GM19238 (cell line): Measurements from ENCODE around the gene POLR1D.

Experiments
- DNase-seq: peaks from one replicate; pipeline ENCODE4 v3.0.0; 2011; ENCODE audit warnings: low spot score; ENCODE audit not compliant: insufficient read length

POLR1D gene, protein sequence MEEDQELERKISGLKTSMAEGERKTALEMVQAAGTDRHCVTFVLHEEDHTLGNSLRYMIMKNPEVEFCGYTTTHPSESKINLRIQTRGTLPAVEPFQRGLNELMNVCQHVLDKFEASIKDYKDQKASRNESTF

DNA sequence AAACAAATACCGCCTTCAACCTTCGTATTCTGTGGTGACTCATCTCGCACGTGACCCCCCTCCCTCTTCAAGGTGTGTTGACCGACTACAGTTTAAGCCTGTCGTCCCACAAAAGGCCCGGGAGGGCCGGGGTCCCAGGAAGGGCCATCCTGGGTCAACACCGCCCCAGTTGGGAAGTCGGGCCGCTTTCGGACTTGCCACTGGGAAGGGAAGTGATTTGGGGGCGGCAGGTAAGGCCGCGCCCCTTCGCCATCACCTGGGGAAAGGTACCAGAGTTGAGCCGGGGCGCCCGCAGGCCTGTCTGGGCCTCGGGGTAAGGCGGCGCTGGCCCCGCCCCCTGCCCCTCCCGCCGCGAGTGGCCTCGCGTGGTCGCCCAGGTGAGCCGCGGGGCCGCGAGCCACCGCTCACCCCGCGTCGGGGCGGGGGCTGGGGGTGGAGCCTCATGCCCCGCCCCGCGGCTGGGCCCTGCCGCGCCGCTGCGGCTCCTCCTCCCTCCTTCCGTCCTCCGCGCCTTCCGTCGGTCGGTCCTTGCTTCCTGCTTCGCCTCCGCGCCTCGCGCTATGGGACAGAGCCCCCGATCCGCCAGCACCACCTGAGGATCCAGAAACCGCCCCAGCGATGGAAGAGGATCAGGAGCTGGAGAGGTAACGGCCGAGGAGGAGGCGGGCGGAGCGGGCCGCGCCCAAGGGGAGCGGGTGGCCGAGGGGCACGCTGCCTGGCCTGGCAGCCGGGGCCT, at the start of gene POLR1D:
Gene POLR1D, plus strand, starts transcription at position 527 of the 736 bp plus-strand sequence. Its CDS starts 92 bp downstream, at position 619.
- DNase-seq, result peak; percentile 80

- no peak for DNase-seq
Observed at GRCh38 chr13:27572234-27572901, 49.3 kb upstream of the POLR1D start.

DNA sequence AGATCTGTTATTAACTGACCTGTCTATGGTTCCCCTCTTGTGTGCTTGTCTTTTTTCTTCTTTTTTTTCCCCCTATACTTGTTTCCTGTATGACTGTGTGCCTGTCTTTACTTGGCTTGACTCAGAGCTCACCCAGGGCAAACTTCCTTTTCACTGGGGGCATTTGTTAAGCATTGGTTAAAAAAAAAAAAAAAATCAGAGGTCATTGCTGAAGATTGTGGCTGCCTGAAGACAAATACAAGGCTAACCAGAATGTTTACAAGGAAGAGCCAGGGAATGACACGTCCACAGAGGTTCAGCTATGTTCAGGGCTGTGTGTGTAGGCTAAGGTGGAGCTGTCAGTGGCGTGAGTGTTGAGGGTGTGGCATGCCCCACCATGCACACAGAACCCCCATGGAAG, 48.4 kb upstream of the POLR1D start:
- DNase-seq, result no peak

- no peak for DNase-seq
Observed at GRCh38 chr13:27574661-27575060, 47.0 kb upstream of the POLR1D start.

- no peak for DNase-seq
Observed at GRCh38 chr13:27578121-27579030, 43.3 kb upstream of the POLR1D start.

DNA sequence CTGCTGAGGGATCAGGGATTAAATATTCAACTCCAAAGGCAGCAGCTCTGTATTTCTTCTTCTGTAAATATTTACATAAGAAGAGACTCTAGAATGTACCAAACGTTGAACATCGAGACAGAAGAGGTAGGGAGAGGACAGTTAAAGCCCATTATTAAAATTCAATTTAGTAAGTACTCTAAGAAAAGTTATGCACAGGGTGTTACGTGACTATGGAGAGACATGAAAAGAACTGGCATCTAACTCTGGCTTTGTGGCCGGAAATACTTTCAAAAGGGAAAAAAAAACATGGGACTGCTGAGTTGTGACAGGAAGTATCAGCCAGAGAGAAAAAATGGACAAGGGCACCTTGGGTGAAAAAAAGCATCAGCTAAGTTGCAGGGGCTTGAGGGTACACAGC, 38.0 kb upstream of the POLR1D start:
- DNase-seq, result no peak

GRCh38 chr13:27587095-27587746, 34.5 kb upstream of the POLR1D start:
- DNase-seq, result no peak

- no peak for DNase-seq
Observed at GRCh38 chr13:27588405-27588804, 33.3 kb upstream of the POLR1D start.

DNA sequence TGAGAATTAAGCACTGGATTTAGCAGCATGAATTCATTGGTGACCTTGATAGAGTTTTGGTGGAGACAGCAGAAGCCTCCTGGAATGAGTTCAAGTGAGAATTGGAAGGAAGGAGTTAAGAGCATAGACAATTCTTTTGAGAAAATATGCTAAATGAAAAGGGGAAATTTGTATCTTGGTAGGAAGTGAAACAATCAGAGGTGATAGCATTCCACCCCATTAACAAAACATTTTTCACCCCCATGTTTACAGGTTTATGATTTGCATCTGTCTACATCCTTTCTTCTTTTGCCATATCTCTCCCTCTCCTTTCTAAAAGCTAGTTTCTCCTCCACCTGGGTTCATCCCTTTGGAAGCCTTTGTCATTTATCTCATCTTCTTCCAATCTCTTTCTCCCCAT, 28.8 kb upstream of the POLR1D start:
- DNase-seq, result no peak

- no peak for DNase-seq
Observed at GRCh38 chr13:27593267-27593666, 28.4 kb upstream of the POLR1D start.

DNA sequence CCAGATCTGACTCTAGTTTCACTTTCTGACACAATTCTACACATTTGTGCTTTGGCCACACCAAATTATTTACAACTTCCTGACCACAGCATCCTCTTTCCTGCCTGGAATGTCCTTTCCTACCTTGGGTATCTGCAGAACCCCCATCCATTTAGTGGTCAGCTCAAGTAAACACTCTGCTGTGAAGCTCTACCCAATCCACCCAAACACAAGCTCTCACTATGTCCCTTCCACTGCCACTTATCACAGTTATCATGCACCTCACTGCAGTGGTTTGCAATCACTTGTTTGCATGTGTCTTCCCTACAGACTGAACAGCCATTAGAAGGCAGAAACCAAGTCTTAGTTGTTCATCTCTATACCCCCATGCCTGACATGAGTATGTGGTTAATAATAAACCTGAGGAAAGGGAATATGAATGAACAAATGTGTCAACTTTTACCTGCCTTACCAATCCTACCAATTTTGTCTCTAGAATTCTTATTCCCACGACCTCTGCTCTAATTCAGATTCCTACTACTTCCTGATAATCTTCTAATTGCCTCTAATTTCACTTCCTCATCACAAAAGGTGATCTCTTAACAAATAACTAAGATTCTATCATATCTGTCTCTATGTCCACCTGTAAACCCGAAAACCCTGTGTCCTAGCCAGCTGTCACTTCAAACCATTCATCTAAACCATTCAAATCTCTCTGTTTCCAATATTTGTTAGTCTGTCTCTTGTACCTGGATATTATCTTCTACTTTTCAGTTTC, 26.5 kb upstream of the POLR1D start:
- DNase-seq, result no peak

GRCh38 chr13:27599096-27599495, 22.6 kb upstream of the POLR1D start:
- no peak for DNase-seq

DNA sequence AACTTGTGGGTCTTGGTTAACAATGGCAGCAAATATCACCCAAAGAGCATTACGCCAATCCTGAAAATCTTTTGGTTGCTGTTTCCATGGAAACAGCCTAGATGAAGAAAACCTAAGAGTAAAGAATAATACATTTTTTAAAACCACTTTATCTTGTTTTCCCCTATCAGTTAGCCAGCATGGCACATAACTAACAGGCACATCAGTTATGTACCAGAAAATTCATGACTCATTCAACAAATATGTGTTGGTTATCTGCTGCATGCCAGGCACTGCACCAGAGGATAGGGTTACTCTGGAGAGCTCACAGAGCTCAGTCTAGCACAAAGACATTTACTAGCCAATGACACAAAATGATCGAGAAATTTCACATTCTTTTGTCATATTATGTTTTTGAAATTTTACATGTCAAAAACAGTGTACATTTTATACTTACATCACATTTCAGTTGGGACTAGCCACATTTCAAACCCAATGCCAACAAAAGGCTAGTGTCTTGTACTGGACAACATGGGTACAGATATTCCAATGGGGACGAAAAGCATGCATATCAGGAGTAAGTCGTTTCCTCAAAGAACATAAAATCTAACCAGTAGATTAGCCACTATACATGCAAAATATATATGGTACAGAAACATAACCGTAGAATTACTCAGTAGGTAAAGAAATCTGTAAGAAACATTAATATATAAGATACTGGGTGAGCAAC, 21.7 kb upstream of the POLR1D start:
- DNase-seq, result no peak

DNA sequence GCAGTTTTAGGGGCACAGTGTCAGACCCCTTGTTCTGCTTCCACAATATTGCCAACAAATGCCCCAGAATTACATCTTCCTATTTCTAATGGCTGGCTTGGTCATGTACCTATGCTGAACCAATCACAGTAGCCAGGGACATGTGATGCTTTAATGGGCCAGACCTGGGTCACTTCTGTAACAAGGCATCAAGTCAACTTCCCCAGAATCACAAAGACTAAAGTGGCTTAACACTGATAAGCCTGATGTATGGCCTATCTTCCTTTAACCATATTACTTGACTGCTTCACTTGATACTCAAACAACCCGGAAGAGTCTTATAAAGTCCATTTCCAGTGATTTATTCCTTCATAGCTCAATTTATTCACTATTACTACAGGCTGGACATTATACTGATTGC, 21.0 kb upstream of the POLR1D start:
- no peak for DNase-seq

DNA sequence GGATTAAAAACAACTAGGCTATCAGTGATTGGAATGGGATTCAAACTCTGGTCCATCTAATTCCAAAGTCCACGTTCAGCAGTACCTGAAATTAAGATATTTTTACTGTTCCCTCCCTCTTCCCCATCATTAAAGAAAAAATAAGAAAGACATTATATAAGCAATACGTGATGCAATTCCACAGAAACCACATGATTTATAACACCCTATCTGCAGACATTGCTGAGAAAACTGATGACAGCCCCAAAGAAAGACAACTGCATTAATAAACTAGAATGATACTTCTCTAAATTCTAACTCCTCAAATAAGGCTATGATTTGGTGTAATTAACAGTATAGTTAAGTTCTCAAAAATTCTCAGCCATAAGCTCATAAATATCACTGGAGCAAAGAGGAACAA, 20.5 kb upstream of the POLR1D start:
- no peak for DNase-seq

DNA sequence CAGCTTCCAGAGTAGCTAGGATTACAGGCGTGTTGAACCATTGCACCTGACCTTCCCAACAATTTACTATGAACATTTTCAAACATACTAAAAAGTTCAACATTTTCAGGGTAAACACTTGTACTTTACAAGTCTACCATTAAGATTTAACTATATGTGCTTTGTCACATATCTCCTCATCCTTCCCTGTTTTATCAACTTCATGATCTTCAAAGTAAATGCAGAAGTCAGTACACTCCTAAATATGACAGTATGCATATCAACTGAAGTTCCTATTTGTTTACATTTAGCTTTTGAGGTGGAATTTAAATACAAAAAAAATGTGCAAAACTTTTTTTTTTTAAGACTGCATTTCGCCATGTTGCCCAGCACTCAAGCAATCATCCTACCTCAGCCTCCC, 19.9 kb upstream of the POLR1D start:
- no peak for DNase-seq

GRCh38 chr13:27605099-27605498, 16.6 kb upstream of the POLR1D start:
- DNase-seq, result no peak

DNA sequence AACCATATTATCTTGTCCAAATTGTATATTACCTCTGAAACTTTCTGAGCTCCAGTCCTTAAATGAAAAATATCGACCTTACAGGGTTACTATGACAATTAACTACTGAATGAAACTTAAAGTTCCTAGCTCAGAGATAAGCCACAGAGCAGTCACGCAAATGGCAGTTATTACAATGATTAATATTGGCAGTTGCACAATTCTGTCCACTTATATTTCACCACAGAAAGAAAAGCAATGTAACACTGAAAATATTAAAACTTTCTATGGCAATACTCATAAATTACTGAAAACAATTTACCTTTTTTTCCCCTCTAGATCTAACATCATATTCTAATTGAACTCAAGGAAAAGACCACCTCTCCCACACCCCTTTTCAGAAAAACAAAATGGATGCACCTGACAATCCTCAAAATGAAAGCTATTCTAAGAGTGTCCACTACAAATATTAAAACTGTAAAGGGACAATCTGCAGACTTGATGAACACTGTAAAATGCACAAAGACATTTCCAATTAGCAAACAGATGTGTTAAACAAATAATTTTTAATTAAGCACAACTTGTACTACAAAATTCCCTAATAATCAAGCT, 16.0 kb upstream of the POLR1D start:
- no peak for DNase-seq

- DNase-seq, result no peak
Observed at GRCh38 chr13:27607125-27607524, 14.6 kb upstream of the POLR1D start.
